ENCODE data around the gene RILPL1. TPM values are rescaled to one million over a fixed set of nuclear protein-coding genes. Genes with fewer than 3 reads are reported as not detected.
"Not testable (repeated sequence)": the region's sequence is repeated elsewhere in the genome, so short reads cannot be mapped to it uniquely, and the experiment has no call there.

The RILPL1 gene
- total and polyA plus RNA-seq, 8 donors = 3.0 to 8.8 (median 4.1) TPM

GRCh38 chr12:123550700-123551099 lies 17.2 kb upstream of the RILPL1 start:
- Histone ChIP-seq H3K27ac (no peak overlapping the region), H3K4me3 (no peak overlapping the region), H3K27me3 (no peaks in the 10 kb centered on the region), H3K36me3 (no peaks in the 10 kb centered on the region), H3K9me3 (no peaks in the 10 kb centered on the region), H3K4me1 (no peaks in the 10 kb centered on the region)
- DNase-seq = no peak
- TF ChIP-seq, protein P1, sequence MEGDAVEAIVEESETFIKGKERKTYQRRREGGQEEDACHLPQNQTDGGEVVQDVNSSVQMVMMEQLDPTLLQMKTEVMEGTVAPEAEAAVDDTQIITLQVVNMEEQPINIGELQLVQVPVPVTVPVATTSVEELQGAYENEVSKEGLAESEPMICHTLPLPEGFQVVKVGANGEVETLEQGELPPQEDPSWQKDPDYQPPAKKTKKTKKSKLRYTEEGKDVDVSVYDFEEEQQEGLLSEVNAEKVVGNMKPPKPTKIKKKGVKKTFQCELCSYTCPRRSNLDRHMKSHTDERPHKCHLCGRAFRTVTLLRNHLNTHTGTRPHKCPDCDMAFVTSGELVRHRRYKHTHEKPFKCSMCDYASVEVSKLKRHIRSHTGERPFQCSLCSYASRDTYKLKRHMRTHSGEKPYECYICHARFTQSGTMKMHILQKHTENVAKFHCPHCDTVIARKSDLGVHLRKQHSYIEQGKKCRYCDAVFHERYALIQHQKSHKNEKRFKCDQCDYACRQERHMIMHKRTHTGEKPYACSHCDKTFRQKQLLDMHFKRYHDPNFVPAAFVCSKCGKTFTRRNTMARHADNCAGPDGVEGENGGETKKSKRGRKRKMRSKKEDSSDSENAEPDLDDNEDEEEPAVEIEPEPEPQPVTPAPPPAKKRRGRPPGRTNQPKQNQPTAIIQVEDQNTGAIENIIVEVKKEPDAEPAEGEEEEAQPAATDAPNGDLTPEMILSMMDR (IDR thresholded peaks at IDR 0.05) = no peak
- WGBS, 2 donors = 81% methylated on average over 2 of the region's 2 CpGs
- no peak for ATAC-seq
- no peak for FAIRE-seq
- intact Hi-C loops (cut with DNase I) = no loop called here

GRCh38 chr12:123548107-123548506 lies 14.6 kb upstream of the RILPL1 start:
- 55 to 60% methylated on average over 3 of the region's 3 CpGs for WGBS, 2 donors
- Histone ChIP-seq H3K4me1 (no peaks in the 10 kb centered on the region), H3K9me3 (no peaks in the 10 kb centered on the region), H3K27ac (no peak overlapping the region), H3K4me3 (no peak overlapping the region), H3K27me3 (no peaks in the 10 kb centered on the region), H3K36me3 (no peaks in the 10 kb centered on the region)
- TF ChIP-seq, protein P1 (IDR thresholded peaks at IDR 0.05) = no peak
- DNase-seq (no peak), ATAC-seq (no peak), FAIRE-seq (no peak)
- intact Hi-C loops (cut with DNase I) = no loop called here

DNA sequence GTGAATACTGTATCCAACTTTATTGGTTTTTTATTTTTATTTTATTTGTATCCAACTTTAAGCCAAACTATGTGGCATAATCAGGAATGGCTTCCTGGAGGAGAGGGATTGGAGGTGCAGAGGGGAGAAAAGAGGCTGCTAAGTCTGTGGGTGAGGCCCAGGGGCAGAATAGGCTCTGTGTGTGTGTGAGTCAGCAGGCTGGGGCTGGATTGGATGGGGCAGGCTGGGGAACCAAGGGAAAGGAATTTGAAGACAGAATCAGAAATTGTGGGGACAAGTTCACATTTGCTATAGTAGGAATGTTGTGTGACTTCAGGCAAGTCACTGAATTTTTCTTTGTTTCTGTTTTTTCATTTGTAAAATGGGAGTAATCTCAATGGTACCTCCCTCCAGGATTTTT lies 12.8 kb upstream of the RILPL1 start:
- no peaks in the 10 kb centered on the region for H3K27me3 ChIP-seq
- H3K4me1 ChIP-seq = no peaks in the 10 kb centered on the region
- TF ChIP-seq, protein P1 (IDR thresholded peaks at IDR 0.05) = no peak
- intact Hi-C loops (cut with DNase I) = no loop called here
- H3K9me3 ChIP-seq = no peaks in the 10 kb centered on the region
- ATAC-seq = no peak
- no peak for FAIRE-seq
- H3K36me3 ChIP-seq = no peaks in the 10 kb centered on the region
- no peak overlapping the region for H3K4me3 ChIP-seq
- no peak for DNase-seq
- no peak overlapping the region for H3K27ac ChIP-seq

DNA sequence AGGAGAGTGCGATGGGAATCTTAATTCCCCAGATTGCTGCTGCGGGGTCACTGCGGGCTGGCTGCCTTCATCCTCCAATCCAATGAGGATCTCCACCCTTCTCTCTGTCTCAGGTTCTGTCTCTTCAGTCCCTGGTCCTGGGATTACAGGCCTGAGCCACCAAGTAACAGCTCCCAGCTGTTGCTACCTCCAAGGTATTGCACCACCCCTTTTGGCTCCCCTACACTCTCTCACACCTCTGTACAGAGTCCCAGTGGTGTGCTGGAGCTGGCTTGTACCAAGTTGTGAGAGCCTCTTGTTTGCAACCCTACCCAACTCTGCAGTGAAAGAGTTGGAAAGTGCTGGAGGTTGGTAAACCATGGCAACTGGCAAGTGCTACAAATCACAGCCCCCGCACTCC lies 10.0 kb upstream of the RILPL1 start:
- intact Hi-C loops (cut with DNase I) = no loop called here
- WGBS, 2 donors = 90 to 97% methylated on average over 4 of the region's 4 CpGs
- Histone ChIP-seq H3K4me1 (no peaks in the 10 kb centered on the region), H3K36me3 (no peaks in the 10 kb centered on the region), H3K27me3 (no peaks in the 10 kb centered on the region), H3K27ac (no peak overlapping the region), H3K9me3 (no peaks in the 10 kb centered on the region), H3K4me3 (no peak overlapping the region)
- FAIRE-seq (no peak), DNase-seq (no peak), ATAC-seq (no peak)
- TF ChIP-seq, protein P1 (IDR thresholded peaks at IDR 0.05) = no peak

- FAIRE-seq = no peak
- H3K4me3 ChIP-seq = no peak overlapping the region
- H3K27ac ChIP-seq = no peak overlapping the region
- H3K36me3 ChIP-seq = no peaks in the 10 kb centered on the region
- TF ChIP-seq, protein P1 (IDR thresholded peaks at IDR 0.05) = no peak
- intact Hi-C loops (cut with DNase I) = no loop called here
- ATAC-seq = no peak
- H3K9me3 ChIP-seq = no peaks in the 10 kb centered on the region
- DNase-seq = no peak
- WGBS, 2 donors = 87 to 93% methylated on average over 15 of the region's 15 CpGs
- H3K4me1 ChIP-seq = no peaks in the 10 kb centered on the region
- no peaks in the 10 kb centered on the region for H3K27me3 ChIP-seq
Observed at GRCh38 chr12:123540899-123541662, 7.6 kb upstream of the RILPL1 start.

- DNase-seq; intact Hi-C loops (cut with DNase I); ATAC-seq: not testable (repeated sequence)
Observed at GRCh38 chr12:123535952-123536351, 2.4 kb upstream of the RILPL1 start.

More at GRCh38 chr12:123535952-123536351, 2.4 kb upstream of the RILPL1 start:
- FAIRE-seq, H3K9me3 ChIP-seq, H3K4me3 ChIP-seq, H3K27me3 ChIP-seq, H3K36me3 ChIP-seq, H3K27ac ChIP-seq: not testable (repeated sequence)
- 72 to 79% methylated on average over 11 of the region's 11 CpGs for WGBS, 2 donors
- H3K4me1 ChIP-seq = peaks cover 0 to 15% (median 11%) of the 10 kb centered on the region in 3 donors

Measured in pancreas (tissue), 10 donors.